ENCODE data around the gene CACNA1E.

CACNA1E gene

GRCh38 chr1:181746224-181746623, 262.9 kb downstream of the CACNA1E start:
- TF ChIP-seq SIN3A (IDR thresholded peaks at IDR 0.05; ENCODE audit: borderline replicate concordance, insufficient read depth, low read length) (no peak), FOXP2 (optimal IDR thresholded peaks at IDR 0.05; ENCODE audit: borderline replicate concordance, extremely low read depth, extremely low read length, insufficient read depth) (no peak), TAF1 (IDR thresholded peaks at IDR 0.05; ENCODE audit: borderline replicate concordance, insufficient read depth, low read length) (no peak), POLR2AphosphoS5 (IDR thresholded peaks at IDR 0.05; ENCODE audit: low read depth, low read length) (no peak)
- TF ChIP-seq, protein P1, sequence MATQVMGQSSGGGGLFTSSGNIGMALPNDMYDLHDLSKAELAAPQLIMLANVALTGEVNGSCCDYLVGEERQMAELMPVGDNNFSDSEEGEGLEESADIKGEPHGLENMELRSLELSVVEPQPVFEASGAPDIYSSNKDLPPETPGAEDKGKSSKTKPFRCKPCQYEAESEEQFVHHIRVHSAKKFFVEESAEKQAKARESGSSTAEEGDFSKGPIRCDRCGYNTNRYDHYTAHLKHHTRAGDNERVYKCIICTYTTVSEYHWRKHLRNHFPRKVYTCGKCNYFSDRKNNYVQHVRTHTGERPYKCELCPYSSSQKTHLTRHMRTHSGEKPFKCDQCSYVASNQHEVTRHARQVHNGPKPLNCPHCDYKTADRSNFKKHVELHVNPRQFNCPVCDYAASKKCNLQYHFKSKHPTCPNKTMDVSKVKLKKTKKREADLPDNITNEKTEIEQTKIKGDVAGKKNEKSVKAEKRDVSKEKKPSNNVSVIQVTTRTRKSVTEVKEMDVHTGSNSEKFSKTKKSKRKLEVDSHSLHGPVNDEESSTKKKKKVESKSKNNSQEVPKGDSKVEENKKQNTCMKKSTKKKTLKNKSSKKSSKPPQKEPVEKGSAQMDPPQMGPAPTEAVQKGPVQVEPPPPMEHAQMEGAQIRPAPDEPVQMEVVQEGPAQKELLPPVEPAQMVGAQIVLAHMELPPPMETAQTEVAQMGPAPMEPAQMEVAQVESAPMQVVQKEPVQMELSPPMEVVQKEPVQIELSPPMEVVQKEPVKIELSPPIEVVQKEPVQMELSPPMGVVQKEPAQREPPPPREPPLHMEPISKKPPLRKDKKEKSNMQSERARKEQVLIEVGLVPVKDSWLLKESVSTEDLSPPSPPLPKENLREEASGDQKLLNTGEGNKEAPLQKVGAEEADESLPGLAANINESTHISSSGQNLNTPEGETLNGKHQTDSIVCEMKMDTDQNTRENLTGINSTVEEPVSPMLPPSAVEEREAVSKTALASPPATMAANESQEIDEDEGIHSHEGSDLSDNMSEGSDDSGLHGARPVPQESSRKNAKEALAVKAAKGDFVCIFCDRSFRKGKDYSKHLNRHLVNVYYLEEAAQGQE (IDR thresholded peaks at IDR 0.05; ENCODE audit: insufficient read depth in 1 of 2, low read depth in 2 of 2, low read length in 2 of 2) = no peak

DNA sequence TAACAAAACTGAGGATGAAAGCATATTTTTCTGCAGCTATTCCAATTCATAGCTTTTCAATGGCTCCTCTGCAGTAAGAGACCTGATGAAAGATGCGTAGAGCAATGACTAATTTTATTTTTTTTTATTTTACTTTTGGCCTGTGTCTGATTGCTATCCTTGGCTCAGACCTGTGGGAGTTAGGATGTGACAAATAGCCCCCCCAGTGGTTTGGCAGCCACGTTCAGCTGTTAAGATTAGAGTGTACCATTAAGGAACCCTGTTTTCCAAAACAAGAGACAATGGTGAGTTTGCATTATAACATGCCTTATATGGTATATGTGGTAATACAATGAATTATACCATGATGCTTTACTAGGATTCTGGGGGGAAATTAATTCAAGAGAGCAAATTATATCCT, 264.7 kb downstream of the CACNA1E start:
- no peak for TF ChIP-seq TAF1 (IDR thresholded peaks at IDR 0.05; ENCODE audit: borderline replicate concordance, insufficient read depth, low read length)
- no peak for TF ChIP-seq FOXP2 (optimal IDR thresholded peaks at IDR 0.05; ENCODE audit: borderline replicate concordance, extremely low read depth, extremely low read length, insufficient read depth)
- TF ChIP-seq, protein P1 (IDR thresholded peaks at IDR 0.05; ENCODE audit: insufficient read depth in 1 of 2, low read depth in 2 of 2, low read length in 2 of 2) = no peak
- no peak for TF ChIP-seq SIN3A (IDR thresholded peaks at IDR 0.05; ENCODE audit: borderline replicate concordance, insufficient read depth, low read length)
- no peak for TF ChIP-seq POLR2AphosphoS5 (IDR thresholded peaks at IDR 0.05; ENCODE audit: low read depth, low read length)

GRCh38 chr1:181754103-181754502, 270.8 kb downstream of the CACNA1E start:
- no peak for TF ChIP-seq SIN3A (IDR thresholded peaks at IDR 0.05; ENCODE audit: borderline replicate concordance, insufficient read depth, low read length)
- TF ChIP-seq, protein P1 (IDR thresholded peaks at IDR 0.05; ENCODE audit: insufficient read depth in 1 of 2, low read depth in 2 of 2, low read length in 2 of 2) = no peak
- no peak for TF ChIP-seq POLR2AphosphoS5 (IDR thresholded peaks at IDR 0.05; ENCODE audit: low read depth, low read length)
- no peak for TF ChIP-seq FOXP2 (optimal IDR thresholded peaks at IDR 0.05; ENCODE audit: borderline replicate concordance, extremely low read depth, extremely low read length, insufficient read depth)
- no peak for TF ChIP-seq TAF1 (IDR thresholded peaks at IDR 0.05; ENCODE audit: borderline replicate concordance, insufficient read depth, low read length)

- TF ChIP-seq POLR2AphosphoS5 (IDR thresholded peaks at IDR 0.05; ENCODE audit: low read depth, low read length) = no peak
- TF ChIP-seq FOXP2 (optimal IDR thresholded peaks at IDR 0.05; ENCODE audit: borderline replicate concordance, extremely low read depth, extremely low read length, insufficient read depth) = no peak
- TF ChIP-seq, protein P1 (IDR thresholded peaks at IDR 0.05; ENCODE audit: insufficient read depth in 1 of 2, low read depth in 2 of 2, low read length in 2 of 2) = no peak
- no peak for TF ChIP-seq SIN3A (IDR thresholded peaks at IDR 0.05; ENCODE audit: borderline replicate concordance, insufficient read depth, low read length)
- TF ChIP-seq TAF1 (IDR thresholded peaks at IDR 0.05; ENCODE audit: borderline replicate concordance, insufficient read depth, low read length) = no peak
These were observed 276.2 kb downstream of the CACNA1E start for GRCh38 chr1:181759481-181759880.

DNA sequence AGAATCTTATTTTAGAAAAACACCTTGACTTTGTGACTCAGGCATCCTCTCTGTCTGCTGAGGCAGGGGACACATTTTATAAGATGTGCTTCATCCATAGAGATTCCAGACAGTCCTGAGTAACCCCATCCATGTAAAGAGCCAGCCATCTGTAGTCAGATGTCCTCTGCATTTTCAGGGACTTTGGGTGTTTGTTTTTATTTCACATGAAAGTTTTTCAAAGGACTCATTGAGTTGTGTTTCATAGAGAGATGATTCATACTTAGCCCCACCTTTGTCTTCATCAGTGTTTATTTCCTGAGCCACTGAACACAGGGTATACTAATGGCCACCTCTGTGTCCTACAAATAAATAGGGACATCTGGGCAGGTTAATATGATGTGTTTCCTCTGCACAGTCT, 280.4 kb downstream of the CACNA1E start:
- TF ChIP-seq SIN3A (IDR thresholded peaks at IDR 0.05; ENCODE audit: borderline replicate concordance, insufficient read depth, low read length) = no peak
- TF ChIP-seq, protein P1 (IDR thresholded peaks at IDR 0.05; ENCODE audit: insufficient read depth in 1 of 2, low read depth in 2 of 2, low read length in 2 of 2) = no peak
- TF ChIP-seq FOXP2 (optimal IDR thresholded peaks at IDR 0.05; ENCODE audit: borderline replicate concordance, extremely low read depth, extremely low read length, insufficient read depth) = no peak
- TF ChIP-seq POLR2AphosphoS5 (IDR thresholded peaks at IDR 0.05; ENCODE audit: low read depth, low read length) = no peak
- TF ChIP-seq TAF1 (IDR thresholded peaks at IDR 0.05; ENCODE audit: borderline replicate concordance, insufficient read depth, low read length) = no peak

All from PFSK-1 (cell line).